Stimulated activated CD4-positive, alpha-beta T cell treated with anti-CD3 and anti-CD28 coated beads, Interleukin-1b, Interleukin-23, amount 100 ng/mL, for 48 hours (primary cell): ENCODE results near the gene SDCBP2.

ENCODE experiments used
- DNase-seq: peaks from one replicate; pipeline ENCODE4 v3.0.0-alpha.2; 2020

SDCBP2 gene

DNA sequence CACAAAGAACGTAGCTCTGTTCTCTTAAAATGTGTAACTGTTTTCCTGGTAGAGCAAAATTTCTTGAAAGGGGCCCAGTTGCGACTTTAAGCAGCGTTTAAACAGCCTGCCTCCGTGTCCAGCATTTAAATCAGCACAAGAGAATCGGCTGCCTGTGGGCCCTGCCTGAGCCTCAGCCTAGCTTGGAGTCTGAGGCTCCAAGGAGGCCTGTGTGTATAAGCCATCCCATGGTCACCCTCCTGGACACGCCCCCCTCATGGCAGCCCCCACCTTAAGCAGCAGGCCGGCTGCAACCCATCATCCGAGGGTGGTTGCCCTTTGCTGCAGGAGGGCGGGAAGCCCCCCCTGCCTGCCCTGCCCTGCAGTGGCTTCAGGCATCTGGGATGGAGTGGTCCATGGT, 18.9 kb downstream of the SDCBP2 start:
- no peak for DNase-seq

DNA sequence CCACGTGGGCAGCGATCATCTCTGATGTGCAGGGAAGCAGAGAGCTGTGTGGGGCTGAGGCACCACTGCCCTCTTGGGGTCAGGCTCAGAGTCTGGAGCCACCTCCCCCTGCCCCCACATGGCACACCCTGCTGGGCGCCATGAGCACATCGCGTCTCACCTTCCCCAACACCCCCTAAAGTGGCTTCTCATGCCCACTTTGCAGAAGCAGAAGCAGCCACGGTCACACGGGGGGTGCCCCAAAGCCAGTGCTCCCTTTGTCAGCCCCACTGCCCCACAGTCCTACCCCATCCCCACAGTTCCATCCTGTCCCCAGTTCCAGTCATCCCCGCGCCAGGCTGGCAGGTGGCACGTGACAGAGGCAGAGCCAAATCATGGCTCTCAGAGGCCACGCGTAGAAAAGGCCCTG, 19.5 kb downstream of the SDCBP2 start:
- no peak for DNase-seq

DNA sequence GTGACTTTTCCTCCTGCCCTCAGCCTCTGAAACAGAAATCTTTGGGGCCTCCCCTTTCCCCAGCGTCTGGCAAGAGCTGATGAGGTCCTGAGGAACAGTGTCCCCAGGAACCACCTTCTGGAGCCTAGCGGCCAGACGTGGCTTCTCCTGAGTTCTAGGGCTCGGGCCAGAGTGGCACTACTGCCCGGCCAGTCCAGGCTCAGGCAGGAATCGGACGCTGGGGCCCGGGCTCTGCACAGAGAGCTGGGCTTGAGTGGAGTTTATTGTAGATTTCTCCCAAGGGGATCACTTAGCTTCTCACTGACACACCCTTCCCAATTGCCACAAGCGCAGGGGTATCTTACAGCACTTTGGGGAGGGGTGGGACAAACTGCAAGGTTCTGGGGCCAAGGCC, 20.2 kb downstream of the SDCBP2 start:
- no peak for DNase-seq

- no peak for DNase-seq
Observed at GRCh38 chr20:1308067-1308701, 20.8 kb downstream of the SDCBP2 start.

GRCh38 chr20:1307571-1307971, 21.4 kb downstream of the SDCBP2 start:
- DNase-seq = no peak

GRCh38 chr20:1307171-1307570, 21.8 kb downstream of the SDCBP2 start:
- no peak for DNase-seq

DNA sequence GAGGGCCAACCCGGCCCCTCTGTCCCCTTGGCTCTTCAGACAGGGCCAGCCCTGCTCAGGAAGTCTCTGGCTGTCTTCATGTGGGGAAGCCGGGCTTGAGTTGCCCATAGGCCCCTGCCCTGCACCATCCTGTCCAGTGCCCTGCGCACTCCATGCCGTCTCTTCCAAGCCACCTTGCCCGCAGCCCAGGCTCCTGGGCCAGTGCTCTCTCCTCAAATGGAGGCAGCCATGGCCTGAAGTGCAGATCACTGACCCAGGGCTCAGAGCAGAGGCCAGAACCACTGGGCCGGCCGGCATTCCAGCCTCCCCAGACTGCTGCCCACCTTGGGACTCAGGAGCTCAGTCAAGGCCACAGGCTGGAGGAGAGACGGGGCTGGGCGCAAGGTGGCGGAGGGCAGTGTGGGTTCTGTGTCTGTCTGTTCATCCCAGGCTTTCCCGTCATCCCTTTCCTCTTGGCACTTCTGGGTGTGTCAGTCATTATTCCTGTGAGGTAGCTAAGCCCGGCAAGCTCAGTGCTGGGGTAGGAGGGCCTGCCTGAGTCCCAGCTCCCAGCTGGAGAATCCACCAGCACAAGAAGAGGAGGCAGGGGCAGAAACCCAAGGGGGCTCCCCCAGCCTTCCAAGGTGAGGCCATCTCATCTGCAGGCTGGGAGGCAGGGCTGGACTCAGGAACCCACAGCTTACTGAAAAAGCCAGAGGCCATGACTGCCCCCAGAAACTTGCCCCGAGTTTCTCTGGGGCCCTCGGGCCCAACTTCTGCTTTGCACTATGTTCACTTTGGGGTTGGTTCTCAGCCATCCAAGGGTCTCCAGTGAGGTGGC, 22.4 kb downstream of the SDCBP2 start:
- no peak for DNase-seq

DNA sequence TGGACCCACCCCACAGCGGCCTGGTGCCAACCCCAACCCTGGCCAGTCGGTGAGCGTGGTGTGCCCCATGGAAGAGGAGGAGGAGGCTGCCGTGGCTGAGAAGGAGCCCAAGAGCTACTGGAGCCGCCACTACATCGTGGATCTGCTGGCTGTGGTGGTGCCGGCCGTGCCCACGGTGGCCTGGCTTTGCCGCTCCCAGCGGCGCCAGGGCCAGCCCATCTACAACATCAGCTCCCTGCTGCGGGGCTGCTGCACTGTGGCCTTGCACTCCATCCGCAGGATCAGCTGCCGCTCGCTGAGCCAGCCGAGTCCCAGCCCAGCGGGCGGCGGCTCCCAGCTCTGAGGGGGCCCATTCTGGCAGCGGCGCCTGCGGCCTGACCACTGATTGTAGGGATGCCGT, 23.2 kb downstream of the SDCBP2 start:
- no peak for DNase-seq

DNA sequence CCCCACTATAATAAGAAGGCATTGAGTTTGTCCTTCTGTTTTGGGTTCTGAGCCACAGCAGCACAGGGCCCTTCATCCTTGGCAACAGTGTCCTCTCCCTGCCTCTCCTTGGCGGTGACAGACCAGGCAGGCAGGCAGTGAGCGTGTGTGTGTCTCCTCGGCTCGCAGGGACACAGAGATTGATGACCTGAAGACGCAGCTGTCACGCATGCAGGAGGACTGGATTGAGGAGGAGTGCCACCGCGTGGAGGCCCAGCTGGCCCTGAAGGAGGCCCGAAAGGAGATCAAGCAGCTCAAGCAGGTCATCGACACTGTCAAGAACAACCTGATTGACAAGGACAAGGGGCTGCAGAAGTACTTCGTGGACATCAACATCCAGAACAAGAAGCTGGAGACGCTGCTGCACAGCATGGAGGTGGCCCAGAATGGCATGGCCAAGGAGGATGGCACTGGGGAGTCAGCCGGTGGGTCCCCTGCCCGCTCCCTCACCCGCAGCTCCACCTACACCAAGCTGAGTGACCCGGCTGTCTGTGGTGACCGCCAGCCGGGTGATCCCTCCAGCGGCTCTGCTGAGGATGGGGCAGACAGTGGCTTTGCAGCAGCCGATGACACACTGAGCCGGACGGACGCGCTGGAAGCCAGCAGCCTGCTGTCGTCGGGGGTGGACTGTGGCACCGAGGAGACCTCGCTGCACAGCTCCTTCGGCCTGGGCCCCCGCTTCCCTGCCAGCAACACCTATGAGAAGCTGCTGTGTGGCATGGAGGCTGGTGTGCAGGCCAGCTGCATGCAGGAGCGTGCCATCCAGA, 24.0 kb downstream of the SDCBP2 start:
- DNase-seq = no peak

DNA sequence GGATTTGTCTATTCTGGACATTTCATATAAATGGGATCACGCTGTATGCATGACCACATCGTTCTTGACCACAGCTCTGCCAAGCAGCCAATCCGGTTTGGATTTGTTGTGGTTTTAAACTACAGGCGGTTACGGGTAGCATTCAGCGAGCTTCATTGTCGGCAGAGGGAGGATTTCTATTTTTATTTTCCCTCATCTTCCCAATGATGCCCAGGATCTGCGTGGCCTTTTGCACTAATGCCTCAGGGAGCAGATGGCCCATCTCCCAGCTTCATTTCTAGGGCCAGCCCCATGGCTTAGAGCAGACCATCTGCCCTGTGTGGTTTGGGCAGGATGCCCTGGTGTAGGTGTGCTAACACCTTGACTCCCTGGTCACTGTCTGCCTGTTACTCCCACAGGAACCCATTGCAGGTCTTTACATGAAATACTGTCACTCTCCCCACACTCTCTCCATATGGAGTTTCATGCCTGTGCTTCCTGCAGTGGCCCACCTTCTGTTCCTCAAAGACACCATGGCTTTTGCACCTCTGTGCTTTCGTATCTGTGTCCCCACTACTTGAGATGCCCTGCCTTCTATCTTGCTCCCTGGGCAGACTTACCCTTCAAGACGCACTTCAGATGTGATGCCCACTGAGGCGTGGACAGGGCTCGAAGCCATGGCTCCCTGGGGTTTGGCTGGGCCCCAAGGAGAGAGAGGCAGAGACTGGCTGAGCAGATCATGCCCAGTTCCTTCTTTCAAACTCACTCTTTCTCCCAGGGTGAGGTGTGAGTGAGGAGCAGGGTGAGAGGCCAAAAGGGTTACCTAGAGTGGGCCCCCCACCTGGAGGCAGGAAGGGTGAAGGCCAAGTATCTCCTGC, 26.0 kb downstream of the SDCBP2 start:
- DNase-seq = no peak

- DNase-seq = peak; percentile 66
Observed at GRCh38 chr20:1301031-1301529, 27.9 kb downstream of the SDCBP2 start.

DNA sequence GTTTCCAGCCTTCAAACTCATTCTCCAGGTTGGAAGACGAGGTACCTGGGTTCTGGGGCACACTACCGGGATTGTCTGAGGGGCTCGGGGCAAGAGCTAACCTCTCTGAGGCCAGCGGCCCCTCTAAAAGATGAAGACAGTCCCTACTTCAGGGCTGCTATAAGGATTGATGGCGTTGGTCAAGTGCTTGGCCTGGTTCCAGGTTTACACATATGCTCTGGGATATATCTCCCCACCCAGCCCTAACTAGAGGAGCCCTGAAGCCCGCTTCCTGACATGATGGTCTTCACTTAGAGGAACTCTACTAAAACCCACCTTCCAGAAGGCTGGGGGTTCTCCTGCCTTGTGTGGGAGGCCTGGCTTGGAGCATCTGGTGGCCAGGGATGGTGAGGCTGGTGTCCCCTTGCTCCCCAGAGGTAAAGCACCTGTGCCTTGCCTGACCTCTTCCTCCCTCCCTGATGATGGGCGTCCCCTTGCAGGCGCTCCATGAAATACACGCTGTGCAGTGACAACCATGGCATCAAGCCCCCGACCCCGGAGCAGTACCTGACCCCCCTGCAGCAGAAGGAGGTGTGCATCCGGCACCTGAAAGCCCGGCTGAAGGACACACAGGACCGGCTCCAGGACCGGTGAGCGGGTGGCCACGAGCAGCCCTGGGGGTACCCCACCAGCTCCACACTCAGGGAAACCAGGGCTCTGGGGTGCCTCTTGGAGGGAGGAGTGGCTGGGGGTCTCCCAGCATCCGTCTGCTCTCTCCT, 28.7 kb downstream of the SDCBP2 start:
- no peak for DNase-seq

- DNase-seq = peak; percentile 50
Observed at GRCh38 chr20:1299522-1299921, 29.4 kb downstream of the SDCBP2 start.

DNA sequence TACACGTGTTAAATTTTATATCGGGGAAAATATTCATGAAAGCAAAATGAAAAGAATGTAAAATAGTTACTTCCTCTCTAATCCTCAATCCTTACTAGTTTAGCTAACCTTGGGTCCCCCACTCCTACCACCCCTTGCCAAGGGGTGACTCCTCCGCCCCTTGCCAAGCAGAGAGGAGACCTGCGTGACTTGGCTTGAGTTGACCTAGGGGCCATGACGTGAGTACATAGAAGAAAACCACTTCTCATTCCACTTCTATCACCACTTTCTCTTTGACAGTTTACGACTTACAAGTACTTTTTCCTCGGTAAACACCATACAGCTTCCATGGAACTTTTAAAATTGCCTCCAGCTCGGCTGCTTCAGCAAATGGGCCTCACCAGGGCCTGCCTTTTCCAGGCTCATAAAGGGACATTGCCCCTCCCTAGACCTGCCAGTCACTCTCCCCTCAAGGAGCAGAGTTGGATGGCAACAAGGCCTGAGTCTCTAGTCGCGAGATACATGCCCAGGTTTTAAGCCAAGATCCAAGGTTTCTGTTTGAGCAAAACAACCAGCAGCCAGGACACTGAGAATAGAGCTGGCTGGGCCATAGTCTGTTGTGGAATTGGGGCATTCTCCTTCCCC, 29.9 kb downstream of the SDCBP2 start:
- DNase-seq = no peak

- DNase-seq = no peak
Observed at GRCh38 chr20:1298166-1298565, 30.8 kb downstream of the SDCBP2 start.

DNA sequence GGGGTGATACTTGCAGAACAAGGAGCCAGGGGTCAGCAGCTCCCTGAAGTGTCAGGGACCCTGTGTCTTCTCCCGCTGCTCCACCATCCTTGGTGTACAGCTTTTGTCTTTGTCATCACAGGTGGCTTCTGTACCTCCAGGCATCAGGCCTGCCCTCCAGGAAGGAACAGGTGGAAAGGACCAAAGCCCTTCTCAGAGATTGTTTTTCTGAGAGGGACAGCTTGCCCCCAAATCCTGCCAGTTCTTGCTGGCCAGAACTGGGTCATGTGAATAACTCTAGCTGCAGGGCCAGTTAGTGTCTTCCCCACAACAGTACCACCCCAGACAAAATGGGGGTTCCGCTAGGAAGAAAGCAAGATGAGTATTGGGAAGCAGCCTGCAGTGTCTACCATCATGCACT, 31.5 kb downstream of the SDCBP2 start:
- no peak for DNase-seq

DNA sequence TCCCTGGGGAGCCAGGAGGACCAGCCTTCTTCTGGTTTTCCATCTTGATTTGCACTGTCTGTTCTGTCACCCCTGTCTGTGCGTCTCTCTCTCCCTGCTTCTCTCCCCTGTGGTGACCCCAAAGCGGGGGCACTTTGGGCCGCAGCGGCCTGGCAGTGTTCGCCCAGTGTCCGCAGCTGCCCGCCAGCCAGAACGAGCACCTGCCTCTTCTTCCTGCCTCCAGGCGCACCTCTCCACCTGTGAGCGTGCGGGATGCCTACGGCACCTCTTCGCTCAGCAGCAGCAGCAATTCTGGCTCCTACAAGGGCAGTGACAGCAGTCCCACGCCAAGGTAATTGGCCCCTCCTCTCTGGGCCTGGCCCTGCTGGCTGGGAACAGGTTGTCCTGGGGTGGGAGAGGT, 32.0 kb downstream of the SDCBP2 start:
- no peak for DNase-seq

DNA sequence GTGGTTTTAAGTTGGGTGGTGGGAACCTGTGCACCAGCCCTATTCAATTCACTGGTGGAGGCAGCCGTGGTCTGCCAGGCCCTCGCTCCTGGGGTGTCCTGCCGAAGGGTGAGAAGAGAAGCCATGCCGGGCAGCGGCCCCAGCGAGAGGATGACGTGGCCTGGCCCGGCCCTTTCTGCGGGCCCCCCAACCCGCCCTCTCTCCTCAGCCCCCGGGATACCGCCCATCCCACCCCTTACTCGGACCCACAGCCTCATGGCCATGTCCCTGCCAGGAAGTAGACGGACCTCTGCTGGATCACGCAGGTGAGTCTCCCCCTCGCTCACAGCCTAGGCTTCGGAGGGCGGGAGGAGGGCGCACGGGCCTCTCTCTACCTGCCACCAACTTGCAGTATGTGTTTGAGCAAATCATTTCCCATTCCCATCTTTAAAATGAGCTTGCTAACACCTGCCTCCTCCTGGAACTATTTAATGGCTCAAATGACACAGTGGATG, 32.8 kb downstream of the SDCBP2 start:
- DNase-seq = no peak

GRCh38 chr20:1295276-1295930, 33.5 kb downstream of the SDCBP2 start:
- no peak for DNase-seq

- no peak for DNase-seq
Observed at GRCh38 chr20:1294497-1294896, 34.4 kb downstream of the SDCBP2 start.
